HEK293T (cell line): ENCODE results near the gene F13B.

Source experiments
- ARNT ChIP-seq: fragments of 450-650 bp; IDR thresholded peaks from 2 replicates; pipeline ENCODE4 v1.6.1; 2017; ENCODE audit warnings: mild to moderate bottlenecking
- BHLHE40 ChIP-seq: fragments of 450-650 bp; IDR thresholded peaks from 2 replicates; pipeline ENCODE4 v1.6.1; 2016; ENCODE audit warnings: mild to moderate bottlenecking, moderate library complexity, borderline replicate concordance
- ELF4 ChIP-seq: fragments of 450-650 bp; IDR thresholded peaks from 2 replicates; pipeline ENCODE4 v1.6.1; 2017; ENCODE audit warnings: antibody characterized with exemption
- FOXK2 ChIP-seq: fragments of 450-650 bp; IDR thresholded peaks from 2 replicates; pipeline ENCODE4 v1.6.1; 2016; ENCODE audit warnings: mild to moderate bottlenecking
- L3MBTL2 ChIP-seq: fragments of 450-650 bp; conservative IDR thresholded peaks from 2 replicates; pipeline ENCODE4 v1.6.1; 2016; ENCODE audit warnings: mild to moderate bottlenecking
- NFRKB ChIP-seq: fragments of 450-650 bp; IDR thresholded peaks from 2 replicates; pipeline ENCODE4 v1.6.1; 2016; ENCODE audit warnings: mild to moderate bottlenecking, moderate library complexity
- SP1 ChIP-seq: fragments of 450-650 bp; IDR thresholded peaks from 2 replicates; pipeline ENCODE4 v1.6.1; 2017
- SUZ12 ChIP-seq: fragments of 450-650 bp; IDR thresholded peaks from 2 replicates; pipeline ENCODE4 v1.6.1; 2016; ENCODE audit warnings: mild to moderate bottlenecking
- TARDBP ChIP-seq: fragments of 450-650 bp; IDR thresholded peaks from 2 replicates; pipeline ENCODE4 v1.6.1; 2016
- ZNF384 ChIP-seq: fragments of 450-650 bp; IDR thresholded peaks from 2 replicates; pipeline ENCODE4 v1.6.1; 2016
- TF ChIP-seq, protein P1 (sequence below): fragments of 450-650 bp; IDR thresholded peaks from 2 replicates; pipeline ENCODE4 v1.6.1; 2016

DNA sequence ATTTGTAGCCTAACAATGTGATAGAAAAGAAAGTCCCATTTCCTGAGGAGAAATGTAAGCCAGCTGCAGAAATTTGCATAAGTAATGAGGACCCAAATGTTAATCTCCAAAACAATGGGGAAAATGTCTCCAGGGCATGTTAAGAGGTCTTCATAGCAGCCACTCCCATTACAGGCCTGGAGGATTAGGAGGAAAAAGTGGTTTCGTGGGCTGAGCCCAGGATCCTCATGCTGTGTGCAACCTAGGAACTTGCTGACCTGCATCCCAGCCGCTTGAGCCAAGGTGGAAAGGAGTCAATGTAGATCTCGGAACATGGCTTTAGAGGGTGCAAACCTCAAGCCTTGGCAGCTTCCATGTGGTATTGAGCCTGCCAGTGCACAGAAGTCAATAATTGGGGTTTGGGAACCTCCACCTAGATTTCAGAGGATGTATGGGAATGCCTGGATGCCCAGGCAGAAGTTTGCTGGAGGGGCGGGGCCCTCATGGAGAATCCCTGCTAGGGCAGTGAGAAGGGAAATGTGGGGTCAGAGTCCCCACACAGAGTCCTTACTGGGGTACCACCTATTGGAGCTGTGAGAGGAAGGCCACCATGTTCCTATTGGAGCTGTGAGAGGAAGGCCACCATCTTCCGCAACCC lies 14.2 kb upstream of the F13B start:
- TF ChIP-seq L3MBTL2, result no peak
- TF ChIP-seq ZNF384, result no peak
- TF ChIP-seq TARDBP, result no peak
- TF ChIP-seq, protein P1, sequence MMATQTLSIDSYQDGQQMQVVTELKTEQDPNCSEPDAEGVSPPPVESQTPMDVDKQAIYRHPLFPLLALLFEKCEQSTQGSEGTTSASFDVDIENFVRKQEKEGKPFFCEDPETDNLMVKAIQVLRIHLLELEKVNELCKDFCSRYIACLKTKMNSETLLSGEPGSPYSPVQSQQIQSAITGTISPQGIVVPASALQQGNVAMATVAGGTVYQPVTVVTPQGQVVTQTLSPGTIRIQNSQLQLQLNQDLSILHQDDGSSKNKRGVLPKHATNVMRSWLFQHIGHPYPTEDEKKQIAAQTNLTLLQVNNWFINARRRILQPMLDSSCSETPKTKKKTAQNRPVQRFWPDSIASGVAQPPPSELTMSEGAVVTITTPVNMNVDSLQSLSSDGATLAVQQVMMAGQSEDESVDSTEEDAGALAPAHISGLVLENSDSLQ, result no peak
- TF ChIP-seq FOXK2, result no peak
- no peak for TF ChIP-seq ARNT
- TF ChIP-seq ELF4, result no peak
- no peak for TF ChIP-seq SUZ12
- no peak for TF ChIP-seq NFRKB
- no peak for TF ChIP-seq SP1
- TF ChIP-seq BHLHE40, result no peak
